H1 (cell line): Measurements from ENCODE around the gene EPN2. TPM values are rescaled to one million over a fixed set of nuclear protein-coding genes. Genes with fewer than 3 reads are reported as not detected.

Experiments used
- BACH1 ChIP-seq: IDR thresholded peaks from 2 replicates; pipeline ENCODE4 v1.6.1; 2012; ENCODE audit warnings: low read length, improper control_type of control experiment
- EGR1 ChIP-seq: IDR thresholded peaks from 2 replicates; pipeline ENCODE4 v1.6.1; 2011; ENCODE audit warnings: low read depth, low read length, borderline replicate concordance
- EP300 ChIP-seq, 2 experiments: IDR thresholded peaks; 1 replicate in 1 of 2; 2 replicates in 1 of 2; pipeline ENCODE4 v1.6.1; 2011 to 2012; ENCODE audit warnings: low read depth in 2 of 2, low read length in 2 of 2, mild to moderate bottlenecking in 2 of 2, borderline replicate concordance in 1 of 2, inconsistent platforms in 1 of 2, moderate library complexity in 1 of 2
- EZH2 ChIP-seq: fragments of 200-600 bp; sonication (generic); IDR thresholded peaks from 2 replicates; pipeline ENCODE4 v1.7.1; 2012; ENCODE audit warnings: low read depth, mild to moderate bottlenecking, moderate library complexity, low read length, inconsistent platforms; ENCODE audit not compliant: severe bottlenecking
- POU5F1 ChIP-seq: IDR thresholded peaks from 2 replicates; pipeline ENCODE4 v1.6.1; 2011; ENCODE audit warnings: low read depth, mild to moderate bottlenecking, low read length, moderate library complexity
- RBBP5 ChIP-seq: IDR thresholded peaks from 2 replicates; pipeline ENCODE4 v1.7.1; 2012; ENCODE audit warnings: low read depth, mild to moderate bottlenecking, inconsistent platforms, low read length, moderate library complexity, borderline replicate concordance
- SIN3A ChIP-seq, 2 experiments: IDR thresholded peaks in 1 of 2; conservative IDR thresholded peaks in 1 of 2; 2 replicates each; pipeline ENCODE4 v1.6.1; 2011 to 2012; ENCODE audit warnings: low read length in 2 of 2, improper control_type of control experiment in 1 of 2, low read depth in 1 of 2, mild to moderate bottlenecking in 1 of 2
- polyA plus RNA-seq, 7 experiments: library from polyadenylated mRNA; depleted of rRNA in 3 of 7; stranded (reverse) in 5 of 7; unstranded in 2 of 7; fragments of >200 nt in 5 of 7; fragments of 200-250 nt in 2 of 7; gene quantifications; 1 replicate in 5 of 7; 2 replicates in 1 of 7; 4 replicates in 1 of 7; pipeline versions ENCODE4 v1.2.1 to v1.2.3, GENCODE V29; 2011 to 2013; ENCODE audit warnings: missing spikeins in 2 of 7, mixed read lengths in 2 of 7
- total RNA-seq: library from RNA; stranded (reverse); fragmentation: NEBNext Ultra II Directional; extraction: Animal tissue kit (Norgen Biotek cat#: 25700); gene quantifications from 2 replicates; pipeline ENCODE4 v1.2.1, GENCODE V29; 2021

EPN2 gene
- total and polyA plus RNA-seq, 2 of the 8 experiments (the other 6 are each of a cell fraction or from before 2014, with no cell fraction given): 28.7 to 55.8 TPM

DNA sequence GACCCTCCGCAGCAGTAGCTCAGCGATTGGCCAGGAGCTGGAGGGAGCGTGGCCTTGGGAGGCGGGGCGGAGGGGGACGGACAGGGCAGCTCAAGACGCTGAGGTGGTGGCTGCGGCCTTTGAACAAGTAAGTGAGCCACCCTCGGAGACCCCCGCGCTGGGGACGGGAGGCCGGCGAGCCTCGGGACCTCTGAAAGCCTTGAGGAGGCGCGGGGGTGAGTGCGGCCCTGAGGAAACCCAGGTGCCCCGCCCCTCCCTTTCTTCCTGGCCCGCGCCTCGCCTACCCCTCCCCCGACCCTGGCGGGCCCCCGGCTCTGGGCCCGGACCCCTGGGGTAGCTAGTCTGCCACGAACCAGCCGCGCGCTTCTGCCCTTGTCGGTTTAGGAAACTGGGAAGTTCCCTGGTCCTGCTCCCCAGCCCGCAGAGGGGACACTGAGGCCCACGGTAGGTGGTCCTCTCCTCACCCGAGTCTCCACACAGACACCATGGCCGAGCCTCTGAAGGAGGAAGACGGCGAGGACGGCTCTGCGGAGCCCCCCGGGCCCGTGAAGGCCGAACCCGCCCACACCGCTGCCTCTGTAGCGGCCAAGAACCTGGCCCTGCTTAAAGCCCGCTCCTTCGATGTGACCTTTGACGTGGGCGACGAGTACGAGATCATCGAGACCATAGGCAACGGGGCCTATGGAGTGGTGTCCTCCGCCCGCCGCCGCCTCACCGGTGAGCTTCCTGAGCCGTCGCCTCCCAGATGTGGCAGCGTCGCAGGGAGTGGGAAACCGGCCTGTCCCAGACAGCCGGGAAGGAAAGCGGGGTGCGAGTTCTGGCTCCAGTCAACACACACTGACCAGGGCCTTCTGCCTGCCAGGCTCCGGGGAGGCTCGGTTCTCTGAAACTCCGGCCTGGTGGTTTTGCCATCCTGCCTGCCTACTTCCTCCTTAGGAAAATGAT, 141.5 kb downstream of the EPN2 start, which contains the start of gene MAPK7 (continued):
- TF ChIP-seq BACH1: no peak
- TF ChIP-seq EZH2: no peak
- no peak for TF ChIP-seq EGR1
- peak; percentile 29 to 34; a peak in 1 of 4 replicates for TF ChIP-seq SIN3A (conservative IDR thresholded peaks at IDR 0.05 in 1 of 2, IDR thresholded peaks at IDR 0.05 in 1 of 2; ENCODE audit: low read depth in 1 of 2, low read length in 2 of 2)
- TF ChIP-seq EP300 (IDR thresholded peaks at IDR 0.05; ENCODE audit: borderline replicate concordance in 1 of 2, low read depth in 2 of 2, low read length in 2 of 2): no peak
- no peak for TF ChIP-seq RBBP5
- no peak for TF ChIP-seq POU5F1
